ENCODE measurements around the gene ZNF683. TPM values are rescaled to one million over a fixed set of nuclear protein-coding genes. Genes with fewer than 3 reads are reported as not detected.

The ZNF683 gene
- total and polyA plus RNA-seq, 2 experiments from 2014 or later, result not detected

GRCh38 chr1:26337625-26338024 lies 34.9 kb downstream of the ZNF683 start (continued):
- TF ChIP-seq ZNF462 (CRISPR knock-in tag; IDR thresholded peaks at IDR 0.05), result no peak
- no peak for TF ChIP-seq ZNF114 (CRISPR knock-in tag; IDR thresholded peaks at IDR 0.05)
- TF ChIP-seq EZH2 (IDR thresholded peaks at IDR 0.05; ENCODE audit: low read depth, unreplicated experiment), result no peak
- no peak for TF ChIP-seq ETS1 (IDR thresholded peaks at IDR 0.05)

DNA sequence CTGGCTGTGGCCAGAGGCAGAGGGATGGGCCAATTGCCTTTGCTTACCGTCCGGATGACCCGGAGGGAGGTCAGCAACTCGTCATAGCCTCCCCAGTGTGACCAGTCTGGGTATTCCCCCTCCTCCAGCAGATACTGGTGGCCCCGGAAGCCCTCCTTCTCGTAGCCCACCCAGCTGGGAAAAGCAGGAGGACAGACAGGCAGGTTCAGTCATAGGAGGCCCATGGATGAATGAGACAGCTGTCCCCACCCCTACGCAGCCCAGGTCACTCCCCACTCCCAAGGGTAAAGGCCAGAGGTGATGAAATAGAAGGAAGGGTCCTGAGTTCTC lies 35.4 kb downstream of the ZNF683 start:
- H3K4me1 Mint-ChIP-seq, result peaks cover 33% of the 10 kb centered on the region
- H3K4me3 Mint-ChIP-seq, result peak overlapping the region; percentile 58; the same call in 2 of the 3 replicates
- H3K79me2 ChIP-seq (replicated peaks; ENCODE audit: insufficient read depth), result peaks cover 7% of the 10 kb centered on the region; the same call in 1 of the 2 replicates
- H3K9me2 ChIP-seq (ENCODE audit: insufficient read depth), result no peaks in the 10 kb centered on the region
- H3F3A ChIP-seq (replicated peaks; ENCODE audit: low read depth), result peaks cover 9% of the 10 kb centered on the region; the same call in 1 of the 2 replicates
- H3K27ac Mint-ChIP-seq, result no peak overlapping the region
- H3K4me1 ChIP-seq (ENCODE audit: insufficient read depth), result peaks cover 16% of the 10 kb centered on the region
- H2AFZ ChIP-seq, result peak overlapping the region; percentile 90; the same call in 1 of the 2 replicates
- H3K4me3 ChIP-seq, result peak overlapping the region; percentile 83; the same call in 1 of the 2 replicates
- H4K20me1 ChIP-seq (replicated peaks; ENCODE audit: insufficient read depth), result no peaks in the 10 kb centered on the region; the same call in 1 of the 2 replicates
- peaks cover 8% of the 10 kb centered on the region; the same call in 2 of the 3 replicates for H3K36me3 Mint-ChIP-seq (ENCODE audit: low read depth)
- H3K36me3 ChIP-seq (ENCODE audit: insufficient read depth), result no peaks in the 10 kb centered on the region
- DNase-seq (ENCODE audit: low spot score) (no peak), ATAC-seq (peak; percentile 1; the same call in 2 of the 3 replicates)
- H3K27ac ChIP-seq (ENCODE audit: low read depth), result no peak overlapping the region
- peaks cover 13% of the 10 kb centered on the region for H3K27me3 Mint-ChIP-seq (ENCODE audit: insufficient read depth, low read depth, poor library complexity)
- H3K4me2 ChIP-seq, result peak overlapping the region; percentile 82
- 0 out of 2 replicates have a peak, but pooled peaks cover 3% of the 10 kb centered on the region for H3K27me3 ChIP-seq (ENCODE audit: insufficient read depth)
- no peaks in the 10 kb centered on the region for H3K9me3 Mint-ChIP-seq
- TF ChIP-seq, protein P1, sequence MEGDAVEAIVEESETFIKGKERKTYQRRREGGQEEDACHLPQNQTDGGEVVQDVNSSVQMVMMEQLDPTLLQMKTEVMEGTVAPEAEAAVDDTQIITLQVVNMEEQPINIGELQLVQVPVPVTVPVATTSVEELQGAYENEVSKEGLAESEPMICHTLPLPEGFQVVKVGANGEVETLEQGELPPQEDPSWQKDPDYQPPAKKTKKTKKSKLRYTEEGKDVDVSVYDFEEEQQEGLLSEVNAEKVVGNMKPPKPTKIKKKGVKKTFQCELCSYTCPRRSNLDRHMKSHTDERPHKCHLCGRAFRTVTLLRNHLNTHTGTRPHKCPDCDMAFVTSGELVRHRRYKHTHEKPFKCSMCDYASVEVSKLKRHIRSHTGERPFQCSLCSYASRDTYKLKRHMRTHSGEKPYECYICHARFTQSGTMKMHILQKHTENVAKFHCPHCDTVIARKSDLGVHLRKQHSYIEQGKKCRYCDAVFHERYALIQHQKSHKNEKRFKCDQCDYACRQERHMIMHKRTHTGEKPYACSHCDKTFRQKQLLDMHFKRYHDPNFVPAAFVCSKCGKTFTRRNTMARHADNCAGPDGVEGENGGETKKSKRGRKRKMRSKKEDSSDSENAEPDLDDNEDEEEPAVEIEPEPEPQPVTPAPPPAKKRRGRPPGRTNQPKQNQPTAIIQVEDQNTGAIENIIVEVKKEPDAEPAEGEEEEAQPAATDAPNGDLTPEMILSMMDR (conservative IDR thresholded peaks at IDR 0.05; ENCODE audit: low read depth in 2 of 2), result no peak
- no peak for TF ChIP-seq NANOG (IDR thresholded peaks at IDR 0.05; ENCODE audit: borderline replicate concordance)
- TF ChIP-seq POLR2AphosphoS5 (IDR thresholded peaks at IDR 0.05; ENCODE audit: low read depth), result no peak
- no peak for TF ChIP-seq ETS1 (IDR thresholded peaks at IDR 0.05)
- no peak for TF ChIP-seq JUNB (IDR thresholded peaks at IDR 0.05; ENCODE audit: unreplicated experiment)
- no peak for TF ChIP-seq STAT1 (IDR thresholded peaks at IDR 0.05; ENCODE audit: unreplicated experiment)
- TF ChIP-seq ZNF331 (CRISPR knock-in tag; IDR thresholded peaks at IDR 0.05; ENCODE audit: low read depth), result no peak
- TF ChIP-seq REST (IDR thresholded peaks at IDR 0.05; ENCODE audit: unreplicated experiment), result no peak
- TF ChIP-seq CREB1 (CRISPR knock-in tag; IDR thresholded peaks at IDR 0.05; ENCODE audit: low read depth), result no peak
